CD4-positive, alpha-beta T cell treated with Interleukin-12 subunit alpha and Interleukin-12 subunit beta, for 1 hour (primary cell): ENCODE data around the gene RPL19.
A peak's percentile ranks its signal among the peaks of the same experiment; 100 is the strongest.
"Not testable (repeated sequence)": the region's sequence is repeated elsewhere in the genome, so short reads cannot be mapped to it uniquely, and the experiment has no call there.

Experiments used
- DNase-seq: peaks from one replicate; pipeline ENCODE4 v3.0.0-alpha.2; 2020

RPL19 gene

GRCh38 chr17:39225959-39226683 lies 26.0 kb downstream of the RPL19 start:
- peak; percentile 61 for DNase-seq

GRCh38 chr17:39227364-39227919 lies 27.4 kb downstream of the RPL19 start:
- no peak for DNase-seq

- no peak for DNase-seq
These were observed 29.3 kb downstream of the RPL19 start for GRCh38 chr17:39229274-39229913.

- DNase-seq: no peak
These were observed 30.3 kb downstream of the RPL19 start for GRCh38 chr17:39230361-39230760.

GRCh38 chr17:39231091-39231561 lies 31.0 kb downstream of the RPL19 start:
- DNase-seq: no peak

- peak; percentile 73 for DNase-seq
These were observed 31.8 kb downstream of the RPL19 start for GRCh38 chr17:39231591-39232551.

GRCh38 chr17:39235555-39236449 lies 35.7 kb downstream of the RPL19 start:
- DNase-seq: peak; percentile 73

- DNase-seq: no peak
These were observed 36.4 kb downstream of the RPL19 start for GRCh38 chr17:39236450-39236927.

- DNase-seq: no peak
These were observed 36.9 kb downstream of the RPL19 start for GRCh38 chr17:39236981-39237441.

- no peak for DNase-seq
These were observed 37.5 kb downstream of the RPL19 start for GRCh38 chr17:39237586-39237985.

GRCh38 chr17:39238311-39238972 lies 38.4 kb downstream of the RPL19 start:
- DNase-seq: peak; percentile 90

GRCh38 chr17:39239640-39240314 lies 39.7 kb downstream of the RPL19 start:
- peak; percentile 81 for DNase-seq

- DNase-seq: no peak
These were observed 40.5 kb downstream of the RPL19 start for GRCh38 chr17:39240631-39241030.

- no peak for DNase-seq
These were observed 43.1 kb downstream of the RPL19 start for GRCh38 chr17:39243155-39243554.

- DNase-seq: no peak
These were observed 44.0 kb downstream of the RPL19 start for GRCh38 chr17:39244016-39244599.

- peak; percentile 84 for DNase-seq
These were observed 44.8 kb downstream of the RPL19 start for GRCh38 chr17:39244600-39245570.

GRCh38 chr17:39246274-39246673 lies 46.2 kb downstream of the RPL19 start:
- DNase-seq: no peak

- not testable (repeated sequence) for DNase-seq
These were observed 50.0 kb downstream of the RPL19 start for GRCh38 chr17:39250076-39250475.

- no peak for DNase-seq
These were observed 51.9 kb downstream of the RPL19 start for GRCh38 chr17:39251997-39252396.
